KG1 (cell line): Measurements from ENCODE around the gene MYH14.

Experiments
- DNase-seq: peaks from one replicate; lab custom pipeline; 2025; lab: John Stamatoyannopoulos, UW

The MYH14 gene

GRCh38 chr19:50292216-50292827 lies 88.9 kb downstream of the MYH14 start:
- DNase-seq = no peak

DNA sequence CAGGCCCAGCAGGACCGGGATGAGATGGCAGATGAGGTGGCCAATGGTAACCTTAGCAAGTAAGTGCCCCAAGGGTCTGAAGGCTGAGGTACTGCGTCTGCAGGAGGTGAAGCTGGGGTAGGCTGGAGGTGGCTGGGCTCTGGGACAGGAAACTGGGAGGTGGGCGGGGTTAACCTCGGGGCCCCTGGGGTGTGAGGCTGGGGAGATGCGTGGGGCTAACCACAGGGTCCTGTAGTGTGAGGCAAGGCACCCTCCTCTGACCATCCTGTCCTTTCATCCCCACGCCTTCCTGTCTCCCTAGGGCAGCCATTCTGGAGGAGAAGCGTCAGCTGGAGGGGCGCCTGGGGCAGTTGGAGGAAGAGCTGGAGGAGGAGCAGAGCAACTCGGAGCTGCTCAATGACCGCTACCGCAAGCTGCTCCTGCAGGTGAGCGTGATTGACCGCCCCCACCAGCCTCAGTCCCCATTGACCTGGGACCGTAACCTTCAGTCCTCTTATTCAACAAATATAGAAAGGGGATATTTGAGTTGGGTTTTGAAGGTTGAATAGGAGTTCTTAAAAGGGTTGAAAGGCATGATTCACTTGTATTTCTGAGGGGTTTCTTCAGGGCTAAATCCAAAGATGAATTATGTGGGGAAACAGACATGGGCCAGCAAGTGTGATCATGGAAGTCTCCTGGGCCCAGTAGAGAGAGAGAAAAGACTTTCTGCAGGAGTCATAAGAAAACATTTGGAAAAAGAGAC lies 90.0 kb downstream of the MYH14 start:
- no peak for DNase-seq

DNA sequence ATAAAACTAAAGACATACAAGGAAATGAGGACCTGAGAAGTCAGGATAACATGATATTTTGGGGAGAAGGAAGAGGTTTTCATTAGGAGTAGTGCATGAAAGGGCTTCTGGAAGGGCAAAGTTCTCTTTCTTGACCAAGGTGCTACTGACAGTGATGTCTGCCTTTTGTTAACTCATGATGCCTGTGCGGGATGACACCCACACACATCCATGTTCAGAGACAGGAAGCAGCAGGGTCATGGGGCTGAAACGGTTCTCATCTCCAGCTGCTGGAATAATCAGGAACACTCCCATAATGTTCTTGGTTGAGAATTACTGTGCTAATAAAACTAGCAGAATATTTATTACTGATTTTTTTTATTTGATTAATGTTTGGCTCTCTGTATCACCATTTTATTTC lies 96.6 kb downstream of the MYH14 start:
- DNase-seq = no peak

- no peak for DNase-seq
Measured at GRCh38 chr19:50300814-50301606, 97.6 kb downstream of the MYH14 start.

GRCh38 chr19:50301607-50301971 lies 98.2 kb downstream of the MYH14 start:
- DNase-seq = no peak

DNA sequence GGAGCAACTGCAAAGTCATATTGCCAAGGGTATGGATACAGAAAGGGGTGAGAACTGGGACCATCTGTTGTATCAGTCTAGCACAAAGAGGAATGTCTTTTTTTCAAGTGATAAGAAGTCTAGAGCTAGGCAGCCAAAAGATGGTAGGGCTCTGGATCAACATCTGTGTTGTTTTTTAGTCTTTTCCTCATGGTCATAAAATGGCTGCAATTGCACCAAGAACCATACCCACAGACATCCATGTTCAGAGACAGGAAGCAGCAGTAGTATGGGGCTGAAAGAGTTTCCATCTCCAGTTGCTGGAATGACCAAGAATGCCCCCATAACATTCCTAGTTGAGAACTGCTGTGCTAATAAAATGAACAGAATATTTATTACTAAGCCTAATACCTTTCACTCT lies 100.1 kb downstream of the MYH14 start:
- no peak for DNase-seq

DNA sequence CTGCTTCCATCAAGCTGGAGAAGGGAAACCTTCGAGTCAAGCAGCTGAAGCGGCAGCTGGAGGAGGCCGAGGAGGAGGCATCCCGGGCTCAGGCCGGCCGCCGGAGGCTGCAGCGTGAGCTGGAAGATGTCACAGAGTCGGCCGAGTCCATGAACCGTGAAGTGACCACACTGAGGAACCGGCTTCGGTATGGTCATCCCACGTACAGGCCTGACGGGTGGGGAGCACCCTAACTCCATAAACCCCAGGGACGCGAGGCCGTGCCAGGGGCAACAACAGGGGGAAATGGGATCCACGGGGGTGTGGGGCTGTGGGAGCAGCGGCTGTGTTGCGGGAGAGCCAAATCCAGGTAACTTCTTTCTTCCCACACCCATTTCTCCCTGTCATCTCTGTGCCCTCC lies 105.6 kb downstream of the MYH14 start:
- no peak for DNase-seq

GRCh38 chr19:50309396-50310125 lies 106.1 kb downstream of the MYH14 start:
- no peak for DNase-seq

DNA sequence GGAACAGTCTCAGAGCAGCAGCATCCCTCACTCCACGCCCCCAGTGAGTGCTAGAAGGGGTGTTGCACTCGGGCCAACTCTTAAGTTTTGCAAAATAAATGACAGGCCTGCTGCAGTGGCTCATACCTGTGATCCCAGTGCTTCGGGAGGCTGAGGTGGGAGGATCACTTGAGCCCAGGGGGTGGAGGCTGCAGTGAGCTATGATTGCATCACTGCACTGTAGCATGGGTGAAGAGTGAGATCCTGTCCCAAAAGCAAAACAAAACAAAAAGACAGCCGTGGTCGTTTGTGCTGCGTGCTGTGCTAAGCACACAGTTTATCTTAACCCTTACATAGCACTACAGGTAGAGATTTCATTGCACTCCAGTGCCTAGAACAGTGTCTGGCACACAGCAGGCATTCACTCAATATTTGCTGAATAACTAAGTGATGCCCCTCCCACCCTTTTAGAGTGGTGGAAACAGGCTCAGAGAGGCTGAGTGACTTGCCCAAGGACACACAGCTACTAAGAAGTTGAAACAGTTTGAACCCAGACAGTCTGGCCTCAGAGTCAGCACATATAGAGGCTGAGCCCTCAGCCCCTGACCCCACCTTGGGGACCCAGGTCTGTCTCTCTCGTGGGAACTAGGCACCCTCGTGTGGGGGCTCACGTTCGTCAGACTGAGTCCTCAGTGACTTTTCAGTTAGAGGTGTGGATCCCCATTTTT lies 107.5 kb downstream of the MYH14 start:
- DNase-seq = no peak

DNA sequence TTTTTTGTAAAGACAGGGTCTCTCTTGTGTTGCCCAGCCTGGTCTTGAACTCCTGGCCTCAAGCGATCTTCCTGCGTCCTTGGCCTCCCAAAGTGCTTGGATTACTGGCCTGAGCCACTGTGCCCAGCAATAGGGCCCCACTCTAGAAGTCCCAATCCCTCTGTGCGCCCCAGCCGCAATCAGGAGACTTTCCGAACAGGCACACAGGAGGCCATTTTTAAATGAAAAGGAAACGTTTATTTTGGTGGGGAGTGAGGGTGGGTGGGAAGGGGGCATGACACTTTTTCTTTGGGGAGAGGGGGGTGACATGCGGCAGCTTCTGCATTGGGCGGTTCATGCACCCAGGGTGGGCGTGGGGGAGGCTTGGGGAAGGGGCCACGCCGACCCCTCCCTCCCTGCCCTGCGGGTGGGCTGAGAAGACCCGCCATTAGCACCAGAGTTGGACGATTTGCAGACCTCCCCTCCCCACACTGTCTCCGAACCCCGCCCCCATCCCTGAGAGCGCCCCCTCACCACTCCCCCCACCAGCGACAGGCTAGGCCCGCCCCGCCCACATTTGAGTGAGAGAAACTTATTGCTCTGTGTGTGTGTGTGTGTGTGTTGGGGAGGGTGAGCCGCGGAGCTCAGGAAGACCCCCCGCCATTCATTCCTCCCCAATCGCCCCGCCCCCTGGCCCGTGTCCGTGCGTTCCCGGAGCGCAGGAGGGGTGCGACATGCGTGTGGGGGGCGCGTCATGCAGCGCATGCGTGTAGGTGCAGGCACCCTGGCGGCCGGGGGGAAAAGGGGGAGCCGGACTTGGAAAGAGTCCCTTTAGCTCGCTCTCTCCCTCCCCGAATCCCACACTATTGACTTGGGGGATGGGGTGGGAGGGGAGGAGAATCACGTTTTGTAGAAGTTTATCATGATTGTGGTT lies 108.6 kb downstream of the MYH14 start:
- no peak for DNase-seq

- DNase-seq = no peak
Measured at GRCh38 chr19:50312967-50313811, 109.8 kb downstream of the MYH14 start.

GRCh38 chr19:50313812-50314536 lies 110.6 kb downstream of the MYH14 start:
- no peak for DNase-seq

DNA sequence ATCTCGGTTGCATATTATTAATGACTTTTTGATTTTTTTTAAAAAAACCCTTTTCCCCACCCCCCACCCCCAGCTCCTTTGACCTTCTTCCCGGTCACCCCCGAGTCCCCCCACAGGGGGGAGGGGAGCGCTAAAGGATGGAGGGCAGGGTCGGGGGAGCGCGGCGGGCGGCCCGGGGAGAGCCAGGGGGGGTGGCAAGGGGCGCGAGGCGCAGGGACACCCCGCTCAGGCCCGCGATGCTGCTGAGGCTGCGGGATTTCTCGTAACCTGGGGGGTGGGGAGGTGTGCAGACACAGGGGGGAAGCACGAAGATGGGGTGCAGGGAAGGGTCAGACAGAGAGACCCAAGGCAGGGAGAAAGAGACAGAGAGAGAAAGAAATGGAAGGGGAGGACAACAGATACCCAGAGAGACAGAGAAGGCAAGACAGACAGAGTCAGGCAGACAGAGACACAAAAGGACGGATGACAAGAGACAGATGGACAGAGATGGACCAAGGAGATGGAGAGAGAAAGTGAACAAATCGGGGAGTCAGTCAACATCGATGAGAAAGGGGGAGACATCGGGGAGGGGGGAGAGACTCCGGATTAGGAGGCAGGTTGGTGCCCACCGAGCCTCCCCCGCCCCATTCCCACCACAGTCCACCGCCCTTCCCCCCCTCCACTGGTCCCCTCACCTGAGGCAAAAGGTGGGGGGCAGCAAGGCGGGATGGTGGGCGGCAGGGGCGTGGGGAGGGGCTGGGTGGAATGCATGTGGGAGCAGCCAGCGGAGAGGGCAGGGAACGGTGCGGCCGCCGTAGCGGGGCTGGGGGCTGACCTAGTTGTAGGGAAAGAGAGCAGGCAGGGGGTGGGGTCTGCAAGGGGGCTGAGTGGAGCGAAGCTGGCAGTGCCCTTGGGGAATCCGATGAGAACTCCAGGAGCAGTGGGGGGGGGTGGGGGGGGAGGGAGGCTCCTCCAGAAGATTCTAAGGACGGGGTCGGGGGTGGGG lies 111.6 kb downstream of the MYH14 start:
- DNase-seq = no peak

- DNase-seq = no peak
Measured at GRCh38 chr19:50315773-50316448, 112.5 kb downstream of the MYH14 start.

GRCh38 chr19:50317115-50317514 lies 113.7 kb downstream of the MYH14 start:
- DNase-seq = no peak

DNA sequence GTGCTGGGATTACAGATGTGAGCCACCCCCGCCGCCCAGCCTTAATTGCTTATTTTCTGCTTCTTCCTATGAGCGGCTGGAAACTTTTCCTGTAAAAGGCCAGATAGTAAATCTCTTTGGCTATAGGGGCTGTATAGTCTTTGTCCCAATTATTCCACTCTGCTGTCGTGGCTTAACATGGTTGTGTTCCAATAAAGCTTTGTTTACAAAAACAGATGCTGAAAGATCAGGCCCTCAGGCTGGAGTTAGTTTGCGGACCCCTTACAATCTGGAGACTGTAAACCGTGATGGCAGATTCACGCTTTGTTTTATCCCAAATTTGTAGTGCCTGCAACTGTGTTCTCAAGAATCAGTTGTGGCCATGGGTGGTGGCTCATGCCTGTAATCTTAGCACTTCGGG lies 115.0 kb downstream of the MYH14 start:
- no peak for DNase-seq

DNA sequence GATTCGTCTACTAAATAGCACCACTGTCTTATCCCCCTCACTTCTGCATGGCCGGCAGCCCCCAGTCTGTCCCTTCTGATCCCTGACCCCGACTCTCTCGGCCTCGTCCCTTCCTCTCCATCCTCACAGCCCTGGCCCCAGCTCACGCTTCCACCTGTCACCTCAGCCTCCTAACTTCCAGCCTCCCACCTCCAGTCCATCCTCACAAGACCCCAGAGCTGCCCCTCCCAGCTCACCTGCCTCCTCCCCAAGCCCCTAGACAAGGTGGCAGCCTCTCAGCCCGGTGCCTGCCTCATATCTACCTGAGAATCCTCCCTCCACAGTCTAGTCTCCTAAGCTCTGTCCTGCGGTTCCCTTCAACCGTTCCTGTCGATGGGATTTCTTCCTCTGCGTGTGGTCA lies 115.7 kb downstream of the MYH14 start:
- no peak for DNase-seq
